Activated naive CD4-positive, alpha-beta T cell treated with anti-CD3 and anti-CD28 coated beads for 36 hours (primary cell): ENCODE results near the gene OPRM1. TPM values are rescaled to one million over a fixed set of nuclear protein-coding genes. Genes with fewer than 3 reads are reported as not detected.
A peak's percentile ranks its signal among the peaks of the same experiment; 100 is the strongest.

Experiments
- CTCF ChIA-PET: fragments of 350-600 bp; sonication (Branson Sonifier 250); formaldehyde crosslinking; loops from one replicate; lab custom pipeline; 2021; ENCODE audit warnings: antibody characterized with exemption; lab: Charles Lee
- DNase-seq: peaks from one replicate; pipeline ENCODE4 v3.0.0-alpha.2; 2020
- H3K27ac Mint-ChIP-seq: one replicate; pipeline ENCODE4 v1.8.0; 2021; ENCODE audit warnings: mild to moderate bottlenecking, mixed read lengths
- H3K27me3 Mint-ChIP-seq: one replicate; pipeline ENCODE4 v1.8.0; 2021; ENCODE audit warnings: low read depth, mixed read lengths
- H3K36me3 Mint-ChIP-seq: one replicate; pipeline ENCODE4 v1.8.0; 2021; ENCODE audit warnings: low read depth, mixed read lengths
- H3K4me1 Mint-ChIP-seq: one replicate; pipeline ENCODE4 v1.8.0; 2021; ENCODE audit warnings: low read depth, mixed read lengths
- H3K4me3 Mint-ChIP-seq: one replicate; pipeline ENCODE4 v1.8.0; 2021; ENCODE audit warnings: mild to moderate bottlenecking, moderate library complexity, mixed read lengths
- H3K9me3 Mint-ChIP-seq: one replicate; pipeline ENCODE4 v1.8.0; 2021; ENCODE audit warnings: mixed read lengths
- intact Hi-C: fragments of 100-400 bp; cut with micrococcal nuclease; formaldehyde crosslinking; loops from one replicate; pipeline ENCODE4 v1.15.1; 2023
- total RNA-seq, 2 experiments: library from RNA; stranded (reverse); gene quantifications; one replicate each; pipeline ENCODE4 v1.2.3, GENCODE V29; 2021

The OPRM1 gene
- total RNA-seq, 2 experiments from 2014 or later = not detected

- intact Hi-C loops = loop anchor here (1.0 to 2.0 kb wide), 2 partner anchors 9 to 58 kb away; no protein-coding TSS in a partner anchor
- Mint-ChIP-seq H3K9me3 (no peaks in the 10 kb centered on the region), H3K27me3 (no peaks in the 10 kb centered on the region), H3K4me1 (peaks cover 67% of the 10 kb centered on the region), H3K4me3 (peak overlapping the region; percentile 56), H3K27ac (no peak overlapping the region), H3K36me3 (peaks cover 17% of the 10 kb centered on the region)
- CTCF ChIA-PET = interaction anchor here (0.6 to 1.2 kb wide), 7 partner anchors 15 to 1242 kb away, joined by 3 to 6 read pairs (median 4); no protein-coding TSS in a partner anchor
- no peak for DNase-seq
Measured at GRCh38 chr6:154219250-154219649, 180.2 kb downstream of the OPRM1 start.

DNA sequence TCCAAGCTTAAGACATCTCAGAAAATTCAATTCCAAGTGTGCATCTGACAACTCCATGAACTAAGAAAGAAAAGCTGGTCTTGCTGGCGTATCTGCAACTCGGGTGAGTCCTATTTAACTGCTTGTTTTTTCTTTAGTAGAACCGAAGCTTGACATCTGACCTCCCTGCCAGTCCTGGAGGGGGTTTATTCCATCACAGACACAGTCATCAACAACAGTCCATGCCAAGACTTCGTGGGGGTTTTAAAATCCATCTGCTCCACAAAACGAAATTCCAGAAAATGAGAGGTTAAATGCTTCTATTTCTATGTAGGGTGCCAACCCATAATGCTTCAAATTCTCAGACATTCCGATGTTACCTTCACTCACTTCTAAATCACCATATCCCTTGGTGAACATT lies 183.7 kb downstream of the OPRM1 start:
- Mint-ChIP-seq H3K27me3 (no peaks in the 10 kb centered on the region), H3K36me3 (peaks cover 21% of the 10 kb centered on the region), H3K27ac (no peak overlapping the region), H3K4me3 (no peak overlapping the region), H3K4me1 (peaks cover 76% of the 10 kb centered on the region), H3K9me3 (no peaks in the 10 kb centered on the region)
- no peak for DNase-seq
- intact Hi-C loops = no loop called here
- CTCF ChIA-PET = interaction anchor here (0.5 to 3.6 kb wide), 8 partner anchors 10 to 233 kb away, joined by 3 to 14 read pairs (median 6); no protein-coding TSS in a partner anchor

DNA sequence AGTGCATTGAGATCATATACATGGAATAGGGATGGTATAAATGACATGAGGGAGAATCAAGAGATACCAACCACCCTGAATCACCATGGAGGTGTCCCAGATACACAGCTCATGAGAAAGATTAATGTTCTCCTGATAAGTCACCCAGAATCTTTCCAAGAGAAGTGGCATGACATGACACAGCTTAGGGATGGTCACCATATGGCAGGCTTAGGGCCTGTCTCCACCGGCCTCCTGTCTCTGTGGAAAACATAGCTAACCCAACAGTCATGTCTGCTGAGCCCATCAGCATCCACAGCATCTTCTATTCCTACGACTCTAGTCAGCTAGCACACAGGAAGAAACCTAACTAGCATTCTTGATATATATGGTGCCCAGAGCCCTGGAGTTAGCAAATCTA lies 184.3 kb downstream of the OPRM1 start:
- Mint-ChIP-seq H3K36me3 (peaks cover 17% of the 10 kb centered on the region), H3K4me3 (peak overlapping the region; percentile 48), H3K4me1 (peaks cover 76% of the 10 kb centered on the region), H3K27ac (peak overlapping the region; percentile 69), H3K9me3 (no peaks in the 10 kb centered on the region), H3K27me3 (no peaks in the 10 kb centered on the region)
- CTCF ChIA-PET = interaction anchor here (0.5 to 2.6 kb wide), 9 partner anchors 18 to 233 kb away, joined by 3 to 11 read pairs (median 6); no protein-coding TSS in a partner anchor
- no peak for DNase-seq
- intact Hi-C loops = no loop called here

DNA sequence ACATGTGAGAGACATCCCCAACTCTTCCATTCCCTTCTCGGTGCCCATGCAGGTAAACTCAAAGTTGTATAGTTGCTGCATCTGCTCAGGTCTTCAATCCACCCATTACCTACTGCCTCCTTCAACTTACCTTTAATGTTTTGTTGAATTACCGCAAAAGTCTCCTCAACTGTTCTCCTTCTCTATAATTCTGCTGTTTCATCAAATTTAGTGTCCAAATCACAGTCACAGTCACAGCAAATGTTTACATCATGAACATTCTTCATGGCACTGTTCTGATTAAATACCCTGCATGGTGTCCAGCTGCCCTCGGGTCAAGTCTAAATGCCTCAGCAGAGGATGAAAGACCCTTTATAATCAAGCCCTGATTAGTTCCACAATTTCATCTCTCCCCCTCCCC lies 187.4 kb downstream of the OPRM1 start:
- CTCF ChIA-PET = interaction anchor here (0.6 to 1.5 kb wide), 2 partner anchors 25 to 50 kb away, joined by 3 to 4 read pairs; no protein-coding TSS in a partner anchor
- Mint-ChIP-seq H3K27ac (peak overlapping the region; percentile 6), H3K4me1 (peaks cover 81% of the 10 kb centered on the region), H3K27me3 (no peaks in the 10 kb centered on the region), H3K9me3 (no peaks in the 10 kb centered on the region), H3K4me3 (no peak overlapping the region), H3K36me3 (peaks cover 15% of the 10 kb centered on the region)
- intact Hi-C loops = no loop called here
- DNase-seq = no peak

GRCh38 chr6:154227862-154228520 lies 189.0 kb downstream of the OPRM1 start:
- H3K4me3 Mint-ChIP-seq = no peak overlapping the region
- peak overlapping the region; percentile 14 for H3K27ac Mint-ChIP-seq
- H3K9me3 Mint-ChIP-seq = no peaks in the 10 kb centered on the region

GRCh38 chr6:154228521-154228905 lies 189.5 kb downstream of the OPRM1 start:
- DNase-seq = peak; percentile 41
- intact Hi-C loops = loop anchor here (1.0 to 2.0 kb wide), 2 partner anchors 9 to 32 kb away; no protein-coding TSS in a partner anchor
- Mint-ChIP-seq H3K36me3 (peaks cover 5% of the 10 kb centered on the region), H3K27me3 (no peaks in the 10 kb centered on the region), H3K4me1 (peaks cover 80% of the 10 kb centered on the region), H3K4me3 (no peak overlapping the region), H3K9me3 (no peaks in the 10 kb centered on the region), H3K27ac (peak overlapping the region; percentile 42)
- CTCF ChIA-PET = interaction anchor here (0.6 to 2.4 kb wide), 2 partner anchors 71 to 1995 kb away, joined by 4 to 8 read pairs; no protein-coding TSS in a partner anchor

More at GRCh38 chr6:154227862-154228520, 189.0 kb downstream of the OPRM1 start:
- intact Hi-C loops = loop anchor here (1.0 to 2.0 kb wide), 2 partner anchors 9 to 31 kb away; no protein-coding TSS in a partner anchor
- Mint-ChIP-seq H3K27me3 (no peaks in the 10 kb centered on the region), H3K4me1 (peaks cover 81% of the 10 kb centered on the region), H3K36me3 (peaks cover 7% of the 10 kb centered on the region)
- CTCF ChIA-PET = interaction anchor here (0.6 to 1.0 kb wide), 3 partner anchors 46 to 1995 kb away, joined by 3 to 5 read pairs (median 4); no protein-coding TSS in a partner anchor
- DNase-seq = no peak

DNA sequence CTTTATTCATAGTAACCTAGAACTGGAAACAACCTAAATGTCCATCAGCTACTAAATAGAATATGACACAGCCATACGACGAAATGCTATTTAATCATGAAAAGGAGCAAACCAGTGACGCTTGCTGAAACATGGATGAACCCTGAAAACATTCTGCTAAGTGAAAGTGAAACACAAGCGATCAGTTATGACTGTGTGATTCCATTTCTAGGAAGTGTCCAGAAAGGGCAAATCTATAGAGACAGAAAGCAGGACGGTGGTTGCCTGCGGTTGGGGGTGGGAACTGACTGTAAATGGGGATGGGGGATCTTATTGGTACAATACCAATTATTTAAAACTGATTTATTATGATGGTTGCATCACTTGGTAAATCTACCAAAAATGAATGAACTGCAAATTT lies 190.7 kb downstream of the OPRM1 start:
- intact Hi-C loops = loop anchor here (1.0 to 2.0 kb wide), 5 partner anchors 17 to 73 kb away; no protein-coding TSS in a partner anchor
- CTCF ChIA-PET = interaction anchor here (1.0 to 2.4 kb wide), 3 partner anchors 8 to 73 kb away, joined by 4 to 8 read pairs (median 4); no protein-coding TSS in a partner anchor
- Mint-ChIP-seq H3K27ac (peak overlapping the region; percentile 86), H3K9me3 (no peaks in the 10 kb centered on the region), H3K4me3 (peak overlapping the region; percentile 66), H3K27me3 (no peaks in the 10 kb centered on the region), H3K36me3 (peaks cover 5% of the 10 kb centered on the region), H3K4me1 (peaks cover 81% of the 10 kb centered on the region)
- peak; percentile 84 for DNase-seq

DNA sequence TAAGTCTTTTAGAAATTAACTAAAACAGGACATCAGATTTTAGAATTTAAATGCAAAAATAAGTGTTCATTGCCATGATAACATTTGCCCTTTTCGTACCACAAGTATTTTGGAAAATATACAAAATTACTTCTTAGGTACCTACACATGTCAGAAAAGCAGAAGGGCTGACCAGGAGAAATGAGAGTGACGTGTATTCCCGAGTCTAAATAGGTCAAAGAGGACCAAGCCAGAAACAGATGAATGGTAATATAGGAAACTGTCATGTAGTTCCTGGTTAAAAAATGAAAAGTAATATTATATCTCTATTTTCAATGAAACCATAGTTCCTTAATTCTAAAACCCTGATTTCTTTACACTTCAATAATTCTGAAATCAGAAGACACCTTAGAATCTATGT lies 191.4 kb downstream of the OPRM1 start:
- CTCF ChIA-PET = interaction anchor here (1.0 to 2.4 kb wide), 3 partner anchors 9 to 73 kb away, joined by 4 to 8 read pairs (median 4); no protein-coding TSS in a partner anchor
- DNase-seq = no peak
- intact Hi-C loops = loop anchor here (1.0 to 2.0 kb wide), 2 partner anchors 16 to 69 kb away; no protein-coding TSS in a partner anchor
- peaks cover 78% of the 10 kb centered on the region for H3K4me1 Mint-ChIP-seq
- no peaks in the 10 kb centered on the region for H3K9me3 Mint-ChIP-seq
- peak overlapping the region; percentile 66 for H3K4me3 Mint-ChIP-seq
- H3K27me3 Mint-ChIP-seq = no peaks in the 10 kb centered on the region
- peak overlapping the region; percentile 86 for H3K27ac Mint-ChIP-seq
- peaks cover 5% of the 10 kb centered on the region for H3K36me3 Mint-ChIP-seq

GRCh38 chr6:154230910-154231595 lies 192.0 kb downstream of the OPRM1 start:
- Mint-ChIP-seq H3K27me3 (no peaks in the 10 kb centered on the region), H3K9me3 (no peaks in the 10 kb centered on the region), H3K36me3 (peaks cover 6% of the 10 kb centered on the region), H3K4me3 (peak overlapping the region; percentile 59), H3K4me1 (peaks cover 77% of the 10 kb centered on the region), H3K27ac (peak overlapping the region; percentile 73)
- no peak for DNase-seq
- intact Hi-C loops = loop anchor here (1.0 to 2.0 kb wide), 2 partner anchors 16 to 70 kb away; no protein-coding TSS in a partner anchor
- CTCF ChIA-PET = interaction anchor here (2.4 to 3.0 kb wide), 2 partner anchors 73 to 74 kb away, joined by 8 to 11 read pairs; no protein-coding TSS in a partner anchor

GRCh38 chr6:154232013-154232910 lies 193.2 kb downstream of the OPRM1 start:
- Mint-ChIP-seq H3K36me3 (peaks cover 3% of the 10 kb centered on the region), H3K4me3 (peak overlapping the region; percentile 59), H3K27ac (peak overlapping the region; percentile 73), H3K27me3 (no peaks in the 10 kb centered on the region), H3K4me1 (peaks cover 81% of the 10 kb centered on the region), H3K9me3 (no peaks in the 10 kb centered on the region)
- intact Hi-C loops = loop anchor here (1.0 kb wide), 1 partner anchor 8 kb away; no protein-coding TSS in a partner anchor
- CTCF ChIA-PET = interaction anchor here (0.7 to 3.3 kb wide), 9 partner anchors 9 to 78 kb away, joined by 4 to 19 read pairs (median 11); no protein-coding TSS in a partner anchor
- DNase-seq = no peak

DNA sequence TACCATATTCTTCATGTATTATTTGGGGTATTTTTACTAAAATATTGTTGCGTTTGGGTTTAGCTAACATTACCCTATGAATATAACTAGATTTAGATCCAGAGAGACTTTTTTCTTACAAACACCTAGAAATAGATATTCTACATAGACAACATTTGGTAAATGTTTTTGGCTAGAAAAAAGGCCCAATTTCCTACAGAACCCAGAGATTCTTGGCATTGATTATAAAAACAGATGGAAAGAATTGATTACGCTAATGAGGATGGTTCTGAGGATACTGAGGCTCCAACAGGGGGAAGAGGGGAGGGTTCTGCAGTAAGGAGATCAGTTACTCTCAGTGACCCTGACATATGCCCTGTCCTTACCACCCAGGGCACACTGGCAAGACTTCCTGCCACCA lies 194.3 kb downstream of the OPRM1 start:
- H3K27ac Mint-ChIP-seq = peak overlapping the region; percentile 82
- no peak for DNase-seq
- H3K27me3 Mint-ChIP-seq = no peaks in the 10 kb centered on the region
- H3K36me3 Mint-ChIP-seq = peaks cover 3% of the 10 kb centered on the region
- intact Hi-C loops = no loop called here
- no peaks in the 10 kb centered on the region for H3K9me3 Mint-ChIP-seq
- H3K4me1 Mint-ChIP-seq = peaks cover 77% of the 10 kb centered on the region
- CTCF ChIA-PET = interaction anchor here (1.1 to 3.3 kb wide), 9 partner anchors 8 to 130 kb away, joined by 3 to 19 read pairs (median 11); no protein-coding TSS in a partner anchor
- peak overlapping the region; percentile 37 for H3K4me3 Mint-ChIP-seq
